ENCODE data around the gene PTPRE. TPM values are rescaled to one million over a fixed set of nuclear protein-coding genes. Genes with fewer than 3 reads are reported as not detected.

The PTPRE gene
- total RNA-seq, 5 donors from 2014 or later (not counting 1 experiment from before 2014, with no cell fraction given): 23.2 to 69.2 (median 32.2) TPM

DNA sequence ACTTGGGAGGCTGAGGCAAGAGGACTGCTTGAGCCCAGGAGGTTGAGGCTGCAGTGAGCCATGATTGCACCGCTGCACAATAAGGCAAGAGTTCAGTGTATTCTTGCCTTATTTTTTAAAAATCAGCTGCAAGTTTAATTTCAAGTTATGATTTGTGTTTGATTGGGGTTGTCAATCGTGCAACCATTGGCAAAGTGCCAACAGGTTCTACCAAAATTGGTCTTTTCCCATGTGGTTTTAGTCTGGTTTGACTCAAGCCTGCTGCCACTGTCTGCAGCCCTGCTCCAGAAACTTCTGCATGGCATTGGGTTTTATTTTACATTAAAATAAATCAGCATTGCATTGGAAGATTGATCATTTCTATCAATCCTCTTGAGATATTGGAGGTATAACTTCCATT lies 72.7 kb downstream of the PTPRE start:
- no peaks in the 10 kb centered on the region for H3K36me3 Mint-ChIP-seq
- CTCF ChIA-PET: no interaction called here

DNA sequence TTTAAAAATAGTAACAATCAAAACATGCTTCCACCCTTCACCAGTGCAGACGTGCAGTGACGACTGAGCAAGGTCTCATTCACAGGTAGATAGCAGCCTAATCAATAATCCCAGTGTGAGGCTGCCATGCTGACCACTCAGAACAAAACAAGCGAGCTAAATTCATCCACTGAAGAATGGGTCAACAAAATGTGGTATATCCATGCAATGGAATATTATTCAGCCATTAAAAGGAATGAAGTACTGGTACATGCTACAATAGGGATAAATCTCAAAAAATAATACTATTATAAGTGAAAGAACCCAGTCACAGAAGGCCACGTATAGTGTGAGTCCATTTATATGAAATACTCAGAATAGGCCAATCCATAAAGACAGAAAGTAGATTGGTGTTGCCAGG lies 74.0 kb downstream of the PTPRE start:
- peaks cover 10 to 13% (median 10%) of the 10 kb centered on the region in 3 donors for H3K4me1 Mint-ChIP-seq
- H3K27ac ChIP-seq (ENCODE audit: low read length): no peak overlapping the region
- no peak overlapping the region for H3K27ac Mint-ChIP-seq
- peaks cover 8 to 13% of the 10 kb centered on the region in 2 donors for H3K27me3 Mint-ChIP-seq
- ATAC-seq (replicated peaks in 1 of 4) (no peak), DNase-seq (no peak)
- H3K4me3 ChIP-seq (ENCODE audit: control insufficient read depth in 1 of 2, extremely low read depth in 1 of 2, low read length in 1 of 2): no peak overlapping the region
- peaks cover 6 to 15% (median 6%) of the 10 kb centered on the region in 3 donors for H3K9me3 Mint-ChIP-seq
- no peaks in the 10 kb centered on the region for H3K36me3 ChIP-seq (ENCODE audit: control insufficient read depth in 2 of 2, extremely low read depth in 1 of 2, insufficient read depth in 1 of 2, low read length in 1 of 2)
- no peaks in the 10 kb centered on the region for H3K4me1 ChIP-seq (ENCODE audit: control insufficient read depth in 1 of 2, extremely low read depth in 1 of 2, insufficient read depth in 2 of 2, low read length in 2 of 2)
- H3K9me3 ChIP-seq: no peaks in the 10 kb centered on the region
- no peaks in the 10 kb centered on the region for H3K36me3 Mint-ChIP-seq
- peaks cover 0 to 17% of the 10 kb centered on the region in 2 experiments for H3K27me3 ChIP-seq (replicated peaks in 1 of 2; ENCODE audit: control insufficient read depth in 2 of 2, extremely low read depth in 1 of 2, insufficient read depth in 2 of 2, low read length in 1 of 2)
- CTCF ChIA-PET: no interaction called here
- WGBS (ENCODE audit: insufficient coverage): 70% methylated on average over 2 of the region's 4 CpGs
- POLR2A ChIA-PET: no interaction called here
- H3K4me3 Mint-ChIP-seq: no peak overlapping the region

More for the DNA sequence above, 72.7 kb downstream of the PTPRE start:
- Histone ChIP-seq H3K9me3 (no peaks in the 10 kb centered on the region), H3K4me1 (ENCODE audit: control insufficient read depth in 1 of 2, extremely low read depth in 1 of 2, insufficient read depth in 2 of 2, low read length in 2 of 2) (no peaks in the 10 kb centered on the region), H3K27ac (ENCODE audit: low read length) (no peak overlapping the region), H3K36me3 (ENCODE audit: control insufficient read depth in 2 of 2, extremely low read depth in 1 of 2, insufficient read depth in 1 of 2, low read length in 1 of 2) (no peaks in the 10 kb centered on the region), H3K4me3 (ENCODE audit: control insufficient read depth in 1 of 2, extremely low read depth in 1 of 2, low read length in 1 of 2) (no peak overlapping the region), H3K27me3 (replicated peaks in 1 of 2; ENCODE audit: control insufficient read depth in 2 of 2, extremely low read depth in 1 of 2, insufficient read depth in 2 of 2, low read length in 1 of 2) (peaks cover 0 to 24% of the 10 kb centered on the region in 2 experiments)
- WGBS (ENCODE audit: insufficient coverage): 50% methylated on average over 1 of the region's 2 CpGs
- no peak for DNase-seq
- H3K4me1 Mint-ChIP-seq: peaks cover 6 to 10% (median 8%) of the 10 kb centered on the region in 3 donors
- H3K27me3 Mint-ChIP-seq: peaks cover 15 to 18% of the 10 kb centered on the region in 2 donors
- H3K9me3 Mint-ChIP-seq: peaks cover 4 to 15% (median 6%) of the 10 kb centered on the region in 3 donors
- ATAC-seq (replicated peaks in 1 of 4): no peak
- no peak overlapping the region for H3K27ac Mint-ChIP-seq
- POLR2A ChIA-PET: no interaction called here
- no peak overlapping the region for H3K4me3 Mint-ChIP-seq

DNA sequence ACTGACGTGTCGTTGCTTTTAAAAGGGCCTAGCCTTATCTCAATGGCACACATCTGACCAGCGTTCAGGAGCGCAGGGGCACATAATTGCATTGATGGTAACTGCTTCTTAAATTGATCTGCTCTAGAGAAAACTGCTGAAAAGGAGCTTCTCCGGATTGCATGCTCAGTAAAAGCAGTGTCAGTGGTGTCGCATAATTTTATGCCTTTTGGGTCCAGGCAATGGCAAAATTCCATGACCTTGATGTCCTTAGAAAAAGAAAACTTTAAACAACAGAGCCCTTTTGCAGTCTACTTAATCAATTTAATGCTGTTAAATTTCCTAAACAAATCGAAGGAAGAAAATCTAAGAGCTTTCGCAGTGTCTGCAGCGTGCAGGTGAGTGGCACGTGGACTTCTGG lies 75.7 kb downstream of the PTPRE start:
- peaks cover 6 to 15% (median 6%) of the 10 kb centered on the region in 3 donors for H3K9me3 Mint-ChIP-seq
- POLR2A ChIA-PET: no interaction called here
- CTCF ChIA-PET: no interaction called here
- H3K4me3 Mint-ChIP-seq: no peak overlapping the region
- H3K4me1 Mint-ChIP-seq: peaks cover 9 to 10% (median 10%) of the 10 kb centered on the region in 3 donors
- H3K27me3 ChIP-seq (replicated peaks in 1 of 2; ENCODE audit: control insufficient read depth in 2 of 2, extremely low read depth in 1 of 2, insufficient read depth in 2 of 2, low read length in 1 of 2): peaks cover 0 to 11% of the 10 kb centered on the region in 2 experiments
- no peak overlapping the region for H3K4me3 ChIP-seq (ENCODE audit: control insufficient read depth in 1 of 2, extremely low read depth in 1 of 2, low read length in 1 of 2)
- no peak overlapping the region for H3K27ac Mint-ChIP-seq
- no peak for DNase-seq
- WGBS (ENCODE audit: insufficient coverage): 77% methylated on average over 4 of the region's 10 CpGs
- H3K36me3 ChIP-seq (ENCODE audit: control insufficient read depth in 2 of 2, extremely low read depth in 1 of 2, insufficient read depth in 1 of 2, low read length in 1 of 2): no peaks in the 10 kb centered on the region
- no peaks in the 10 kb centered on the region for H3K36me3 Mint-ChIP-seq
- no peaks in the 10 kb centered on the region for H3K4me1 ChIP-seq (ENCODE audit: control insufficient read depth in 1 of 2, extremely low read depth in 1 of 2, insufficient read depth in 2 of 2, low read length in 2 of 2)
- H3K27ac ChIP-seq (ENCODE audit: low read length): no peak overlapping the region
- H3K27me3 Mint-ChIP-seq: peaks cover 5 to 9% of the 10 kb centered on the region in 2 donors
- no peak for ATAC-seq (replicated peaks in 1 of 4)
- H3K9me3 ChIP-seq: no peaks in the 10 kb centered on the region

DNA sequence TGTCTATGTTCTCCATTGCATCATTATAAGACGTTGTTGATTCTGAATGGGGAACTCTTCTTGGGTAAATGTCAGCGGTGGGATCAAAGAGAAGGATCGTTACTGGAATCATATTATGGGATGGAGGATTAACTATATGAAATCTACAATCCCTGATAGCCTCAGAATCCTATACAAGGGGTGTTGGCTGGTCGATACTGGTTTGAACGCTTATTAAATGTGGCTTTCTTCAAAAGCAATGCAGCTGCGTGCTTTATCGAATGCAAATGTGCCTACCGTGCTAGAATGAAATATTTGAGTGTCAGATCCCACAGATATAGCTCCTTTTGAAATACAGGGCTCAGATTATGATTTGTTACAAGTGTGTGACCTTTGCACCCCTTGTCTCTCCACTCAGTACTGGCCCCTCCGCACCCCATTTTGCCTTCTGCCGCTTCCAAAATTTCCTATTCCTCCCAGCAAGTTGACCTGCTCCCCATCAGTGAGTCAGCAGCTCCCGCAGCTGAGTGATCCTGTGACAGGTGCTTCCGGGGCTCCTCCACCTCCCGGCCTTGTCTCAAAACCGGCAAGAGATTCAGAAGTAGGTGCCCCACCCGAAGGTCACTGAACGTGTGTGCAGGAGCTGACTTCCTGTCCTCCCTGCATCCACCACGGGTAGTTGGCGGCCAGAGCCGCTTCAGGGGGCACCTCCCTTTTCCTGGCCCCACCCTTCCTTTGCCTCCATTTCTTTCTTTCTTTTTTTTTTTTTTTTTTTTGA lies 76.6 kb downstream of the PTPRE start:
- Mint-ChIP-seq H3K9me3 (peaks cover 6 to 15% (median 6%) of the 10 kb centered on the region in 3 donors), H3K4me1 (peaks cover 8 to 10% (median 10%) of the 10 kb centered on the region in 3 donors), H3K27me3 (peaks cover 0 to 9% of the 10 kb centered on the region in 2 donors), H3K27ac (no peak overlapping the region), H3K4me3 (no peak overlapping the region), H3K36me3 (no peaks in the 10 kb centered on the region)
- ChIA-PET POLR2A (interaction anchor here (0.5 to 0.7 kb wide), 2 partner anchors 36 to 230 kb away, joined by 4 to 13 read pairs; no protein-coding TSS in a partner anchor), CTCF (interaction anchor here in 1 of 2 donors (0.6 to 0.7 kb wide), 2 partner anchors 29 to 1988 kb away, joined by 3 read pairs; no protein-coding TSS in a partner anchor)
- H3K27ac ChIP-seq (ENCODE audit: low read length): no peak overlapping the region
- no peak overlapping the region for H3K4me3 ChIP-seq (ENCODE audit: control insufficient read depth in 1 of 2, extremely low read depth in 1 of 2, low read length in 1 of 2)
- H3K4me1 ChIP-seq (ENCODE audit: control insufficient read depth in 1 of 2, extremely low read depth in 1 of 2, insufficient read depth in 2 of 2, low read length in 2 of 2): no peaks in the 10 kb centered on the region
- WGBS (ENCODE audit: insufficient coverage): 67% methylated on average over 12 of the region's 19 CpGs
- H3K27me3 ChIP-seq (replicated peaks in 1 of 2; ENCODE audit: control insufficient read depth in 2 of 2, extremely low read depth in 1 of 2, insufficient read depth in 2 of 2, low read length in 1 of 2): peaks cover 0 to 5% of the 10 kb centered on the region in 2 experiments
- DNase-seq (no peak), ATAC-seq (replicated peaks in 1 of 4) (no peak)
- H3K9me3 ChIP-seq: no peaks in the 10 kb centered on the region
- H3K36me3 ChIP-seq (ENCODE audit: control insufficient read depth in 2 of 2, extremely low read depth in 1 of 2, insufficient read depth in 1 of 2, low read length in 1 of 2): no peaks in the 10 kb centered on the region

DNA sequence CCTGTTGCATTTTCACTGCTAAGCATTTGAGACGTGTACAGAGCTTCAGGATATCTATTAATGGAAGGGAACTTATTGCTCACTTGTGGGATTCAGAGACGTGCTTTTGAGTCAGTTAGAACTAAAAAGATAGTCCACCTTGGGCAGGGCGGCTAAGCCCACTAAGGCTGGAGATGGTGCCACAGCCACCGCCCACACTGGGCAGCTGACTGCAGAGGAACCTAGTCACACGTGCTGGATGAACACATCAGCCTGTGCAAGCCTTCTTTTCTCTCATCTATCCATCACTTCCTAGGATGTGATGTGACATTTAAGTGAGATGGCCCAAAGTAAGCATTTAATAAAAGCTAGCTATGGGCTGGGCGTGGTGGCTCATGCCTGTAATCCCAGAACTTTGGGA lies 78.0 kb downstream of the PTPRE start:
- H3K36me3 ChIP-seq (ENCODE audit: control insufficient read depth in 2 of 2, extremely low read depth in 1 of 2, insufficient read depth in 1 of 2, low read length in 1 of 2): no peaks in the 10 kb centered on the region
- H3K4me1 ChIP-seq (ENCODE audit: control insufficient read depth in 1 of 2, extremely low read depth in 1 of 2, insufficient read depth in 2 of 2, low read length in 2 of 2): no peaks in the 10 kb centered on the region
- ATAC-seq (replicated peaks in 1 of 4): no peak
- Mint-ChIP-seq H3K4me3 (no peak overlapping the region), H3K36me3 (no peaks in the 10 kb centered on the region), H3K4me1 (peaks cover 10 to 16% (median 12%) of the 10 kb centered on the region in 3 donors), H3K27me3 (peaks cover 0 to 9% of the 10 kb centered on the region in 2 donors), H3K9me3 (peaks cover 3 to 12% (median 4%) of the 10 kb centered on the region in 3 donors), H3K27ac (no peak overlapping the region)
- H3K27me3 ChIP-seq (replicated peaks in 1 of 2; ENCODE audit: control insufficient read depth in 2 of 2, extremely low read depth in 1 of 2, insufficient read depth in 2 of 2, low read length in 1 of 2): peaks cover 0 to 4% of the 10 kb centered on the region in 2 experiments
- 77% methylated on average over 2 of the region's 6 CpGs for WGBS (ENCODE audit: insufficient coverage)
- no peak overlapping the region for H3K27ac ChIP-seq (ENCODE audit: low read length)
- ChIA-PET POLR2A (no interaction called here), CTCF (no interaction called here)
- H3K4me3 ChIP-seq (ENCODE audit: control insufficient read depth in 1 of 2, extremely low read depth in 1 of 2, low read length in 1 of 2): no peak overlapping the region
- H3K9me3 ChIP-seq: no peaks in the 10 kb centered on the region
- no peak for DNase-seq

DNA sequence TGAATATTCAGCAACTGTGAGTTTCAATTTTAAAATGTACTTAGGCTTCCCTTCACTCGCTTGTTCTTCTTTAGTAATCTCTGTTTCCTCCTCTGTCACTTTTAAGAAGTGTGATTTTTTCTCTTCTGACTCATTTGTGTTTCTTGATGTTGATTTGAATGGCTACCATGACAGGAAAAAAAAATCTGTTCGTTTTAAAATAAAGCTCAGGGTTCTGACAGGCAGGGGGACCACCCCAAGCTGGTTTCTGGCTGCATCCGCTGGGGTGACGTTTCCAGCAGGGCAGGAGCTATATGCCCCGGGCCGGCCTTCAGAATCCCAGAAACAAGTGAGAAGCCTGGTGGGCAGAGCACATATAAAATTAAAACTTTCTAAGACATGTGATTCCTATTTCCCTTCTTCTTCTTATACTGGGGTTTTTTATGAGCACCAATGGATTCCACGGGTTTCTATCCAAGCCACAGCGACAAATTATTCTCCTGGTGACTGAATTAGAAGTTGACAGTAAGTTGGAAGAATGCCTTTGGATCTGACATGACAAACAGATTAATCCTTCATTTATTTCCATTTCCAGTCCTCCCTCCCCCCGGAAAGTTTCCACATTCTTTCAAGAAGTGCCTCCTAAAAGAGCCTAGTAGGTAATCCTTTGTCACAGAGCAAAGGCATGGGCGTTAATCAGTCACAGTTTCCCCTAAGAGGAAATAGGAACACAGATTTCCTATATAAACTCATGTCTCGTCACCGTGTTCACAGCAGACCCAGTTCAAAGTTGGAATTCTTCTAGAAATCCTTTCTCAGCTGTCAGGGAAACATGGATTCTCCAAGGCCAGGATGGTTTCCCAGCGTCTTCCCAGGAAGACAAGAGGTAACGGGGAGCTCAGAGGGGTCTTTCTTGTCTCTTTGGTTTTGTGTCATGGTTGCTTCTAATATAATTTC lies 79.9 kb downstream of the PTPRE start:
- no peak for ATAC-seq (replicated peaks in 1 of 4)
- Histone ChIP-seq H3K36me3 (ENCODE audit: control insufficient read depth in 2 of 2, extremely low read depth in 1 of 2, insufficient read depth in 1 of 2, low read length in 1 of 2) (no peaks in the 10 kb centered on the region), H3K27me3 (replicated peaks in 1 of 2; ENCODE audit: control insufficient read depth in 2 of 2, extremely low read depth in 1 of 2, insufficient read depth in 2 of 2, low read length in 1 of 2) (peaks cover 0 to 5% of the 10 kb centered on the region in 2 experiments), H3K27ac (ENCODE audit: low read length) (no peak overlapping the region), H3K4me3 (ENCODE audit: control insufficient read depth in 1 of 2, extremely low read depth in 1 of 2, low read length in 1 of 2) (no peak overlapping the region), H3K9me3 (no peaks in the 10 kb centered on the region), H3K4me1 (ENCODE audit: control insufficient read depth in 1 of 2, extremely low read depth in 1 of 2, insufficient read depth in 2 of 2, low read length in 2 of 2) (peaks cover 0 to 11% of the 10 kb centered on the region in 2 experiments)
- no peak overlapping the region for H3K4me3 Mint-ChIP-seq
- no peak for DNase-seq
- H3K9me3 Mint-ChIP-seq: peaks cover 0 to 3% (median 0%) of the 10 kb centered on the region in 3 donors
- peaks cover 21 to 35% (median 29%) of the 10 kb centered on the region in 3 donors for H3K4me1 Mint-ChIP-seq
- no peak overlapping the region for H3K27ac Mint-ChIP-seq
- ChIA-PET POLR2A (no interaction called here), CTCF (no interaction called here)
- 67% methylated on average over 6 of the region's 14 CpGs for WGBS (ENCODE audit: insufficient coverage)
- H3K27me3 Mint-ChIP-seq: peaks cover 0 to 8% of the 10 kb centered on the region in 2 donors
- H3K36me3 Mint-ChIP-seq: no peaks in the 10 kb centered on the region
